ENCODE measurements around the gene NRAP.

NRAP gene

DNA sequence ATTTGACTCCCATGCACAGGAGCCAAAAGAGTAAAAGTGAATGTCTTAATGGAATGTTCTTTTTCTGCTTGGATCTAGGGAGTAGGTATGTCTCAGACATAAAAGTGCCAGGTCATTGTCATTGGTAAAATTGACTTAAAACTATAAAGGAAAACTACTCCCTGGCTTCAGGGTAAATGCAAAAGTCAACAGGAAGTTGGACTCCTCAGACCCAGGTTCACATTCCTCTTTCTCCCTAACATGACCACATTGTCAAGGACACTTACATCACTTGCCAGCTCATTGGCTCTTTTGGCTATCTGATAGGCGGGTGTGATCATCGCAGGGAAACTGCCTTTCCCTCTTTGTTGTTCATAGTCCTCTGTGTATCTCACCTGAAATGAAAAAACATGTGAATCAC is 13.7 kb downstream of the NRAP start:
- TF ChIP-seq, protein P1, sequence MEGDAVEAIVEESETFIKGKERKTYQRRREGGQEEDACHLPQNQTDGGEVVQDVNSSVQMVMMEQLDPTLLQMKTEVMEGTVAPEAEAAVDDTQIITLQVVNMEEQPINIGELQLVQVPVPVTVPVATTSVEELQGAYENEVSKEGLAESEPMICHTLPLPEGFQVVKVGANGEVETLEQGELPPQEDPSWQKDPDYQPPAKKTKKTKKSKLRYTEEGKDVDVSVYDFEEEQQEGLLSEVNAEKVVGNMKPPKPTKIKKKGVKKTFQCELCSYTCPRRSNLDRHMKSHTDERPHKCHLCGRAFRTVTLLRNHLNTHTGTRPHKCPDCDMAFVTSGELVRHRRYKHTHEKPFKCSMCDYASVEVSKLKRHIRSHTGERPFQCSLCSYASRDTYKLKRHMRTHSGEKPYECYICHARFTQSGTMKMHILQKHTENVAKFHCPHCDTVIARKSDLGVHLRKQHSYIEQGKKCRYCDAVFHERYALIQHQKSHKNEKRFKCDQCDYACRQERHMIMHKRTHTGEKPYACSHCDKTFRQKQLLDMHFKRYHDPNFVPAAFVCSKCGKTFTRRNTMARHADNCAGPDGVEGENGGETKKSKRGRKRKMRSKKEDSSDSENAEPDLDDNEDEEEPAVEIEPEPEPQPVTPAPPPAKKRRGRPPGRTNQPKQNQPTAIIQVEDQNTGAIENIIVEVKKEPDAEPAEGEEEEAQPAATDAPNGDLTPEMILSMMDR (IDR thresholded peaks at IDR 0.05; ENCODE audit: low read depth, low read length), result no peak

GRCh38 chr10:113648478-113648877 is 15.4 kb downstream of the NRAP start:
- TF ChIP-seq, protein P1 (IDR thresholded peaks at IDR 0.05; ENCODE audit: low read depth, low read length), result no peak
- no peak overlapping the region for H3K4me3 ChIP-seq (ENCODE audit: low read depth, low read length)

More for the DNA sequence above, 13.7 kb downstream of the NRAP start:
- H3K4me3 ChIP-seq (ENCODE audit: low read depth, low read length), result no peak overlapping the region

DNA sequence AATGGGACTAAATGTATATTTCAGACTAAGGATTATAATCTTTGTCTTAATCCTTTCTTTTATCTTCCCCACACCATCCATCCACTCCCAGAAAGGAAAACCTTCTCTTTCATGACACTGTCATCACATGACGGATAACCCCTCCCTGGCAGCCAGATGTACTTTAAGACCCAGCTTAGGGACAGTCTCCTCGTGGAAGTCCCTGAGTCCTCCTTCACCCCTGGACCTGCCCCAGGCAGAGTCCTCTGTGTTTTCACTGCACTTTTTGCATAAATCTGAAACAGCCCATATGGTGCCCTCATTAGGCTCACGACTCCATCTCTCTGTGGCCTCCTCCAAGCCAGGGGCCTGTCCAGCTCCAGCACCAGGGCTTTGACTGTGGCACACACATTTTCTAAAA is 16.0 kb downstream of the NRAP start:
- H3K4me3 ChIP-seq (ENCODE audit: low read depth, low read length), result no peak overlapping the region
- TF ChIP-seq, protein P1 (IDR thresholded peaks at IDR 0.05; ENCODE audit: low read depth, low read length), result no peak

DNA sequence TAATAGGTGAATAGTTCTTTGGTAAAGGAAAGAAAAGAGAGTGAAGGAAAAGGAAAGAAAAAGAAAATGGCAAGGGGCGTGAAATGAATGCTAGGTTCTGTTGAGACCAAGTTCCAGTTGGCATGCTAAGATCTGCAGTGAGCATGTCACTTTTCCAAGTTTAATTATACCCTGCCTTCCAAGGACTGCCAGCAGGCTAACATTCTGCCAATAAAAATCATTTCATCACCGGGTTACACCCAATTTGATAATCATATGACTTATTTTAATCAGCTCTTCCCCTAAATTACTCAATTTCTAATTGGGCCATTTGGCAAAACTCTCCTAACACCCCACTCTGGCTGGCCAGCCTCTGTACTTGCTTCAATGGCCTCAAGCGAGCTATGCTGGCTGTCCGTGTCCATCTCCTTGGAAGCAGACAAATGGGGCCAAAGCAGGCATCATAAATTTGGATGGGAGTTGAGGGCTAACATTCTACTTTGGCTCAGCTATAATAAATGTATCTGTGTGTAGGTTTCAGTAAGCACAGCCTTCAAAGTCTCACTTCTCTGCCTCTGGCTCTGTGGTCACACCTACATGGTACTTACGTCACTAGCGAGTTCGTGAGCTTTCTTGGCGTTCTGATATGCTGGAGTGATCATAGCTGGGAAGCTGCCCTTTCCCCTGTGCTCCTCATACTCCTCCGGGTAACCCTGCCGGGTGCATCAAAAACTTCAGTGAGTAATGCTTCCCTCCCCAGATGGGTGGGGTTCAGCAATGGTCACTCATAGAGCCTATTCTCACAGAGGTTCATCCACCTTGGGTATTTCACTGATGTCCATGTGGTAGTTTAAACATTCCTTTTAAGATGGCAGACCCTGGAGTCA is 17.3 kb downstream of the NRAP start:
- TF ChIP-seq, protein P1 (IDR thresholded peaks at IDR 0.05; ENCODE audit: low read depth, low read length), result no peak
- no peak overlapping the region for H3K4me3 ChIP-seq (ENCODE audit: low read depth, low read length)

DNA sequence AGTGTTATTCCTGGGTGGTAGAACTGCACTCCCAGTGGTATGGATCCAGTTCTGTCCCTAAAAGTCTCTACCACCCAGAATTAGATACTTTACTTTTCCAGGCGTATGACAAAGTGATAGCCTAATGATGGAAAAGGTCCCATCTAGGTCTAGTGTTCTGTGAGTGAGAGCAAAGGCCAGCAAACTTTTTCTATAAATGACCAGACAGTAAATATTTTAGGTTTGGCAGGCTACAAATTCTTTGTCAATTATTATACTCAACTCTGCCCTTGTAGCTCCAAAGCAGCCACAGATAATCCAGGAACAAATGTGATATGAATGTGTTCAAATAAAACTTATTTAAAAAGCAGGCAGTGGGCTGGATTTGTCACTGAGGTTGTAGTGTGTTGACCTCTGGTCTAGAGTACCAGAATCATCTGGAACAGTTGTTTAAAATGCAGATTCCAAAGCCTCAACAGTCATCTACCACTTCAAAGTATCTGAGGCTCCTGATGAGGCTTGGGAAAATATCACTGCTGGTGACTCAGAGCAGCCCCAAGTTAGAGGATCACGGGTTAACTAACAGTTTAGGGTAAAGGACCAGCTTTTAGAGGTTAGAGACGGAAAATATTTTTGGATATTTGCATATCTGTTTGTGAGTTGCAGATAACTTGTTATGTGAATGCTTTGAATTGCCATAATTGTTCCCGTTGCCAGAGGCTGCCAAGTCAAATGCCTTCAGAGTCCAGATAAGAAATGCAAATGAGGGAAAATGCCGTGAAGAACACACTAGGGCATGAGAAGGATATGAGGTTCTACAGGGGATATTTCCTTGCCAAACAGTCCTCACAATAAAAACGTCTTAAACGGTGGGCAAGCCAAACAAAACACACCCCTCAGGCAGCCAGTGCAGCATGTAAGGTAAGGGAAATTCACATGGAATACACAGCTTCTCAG is 19.4 kb downstream of the NRAP start:
- TF ChIP-seq, protein P1 (IDR thresholded peaks at IDR 0.05; ENCODE audit: low read depth, low read length), result no peak
- H3K4me3 ChIP-seq (ENCODE audit: low read depth, low read length), result no peak overlapping the region

GRCh38 chr10:113643183-113643582 is 20.7 kb downstream of the NRAP start:
- H3K4me3 ChIP-seq (ENCODE audit: low read depth, low read length), result no peak overlapping the region
- TF ChIP-seq, protein P1 (IDR thresholded peaks at IDR 0.05; ENCODE audit: low read depth, low read length), result no peak

Measured in WI38 (cell line).